DOHH2 (cell line): ENCODE data around the gene ELF1.

ENCODE experiments used
- H3F3A ChIP-seq: fragments of 200-600 bp; sonication (generic), shearing (Covaris generic); 2 replicates; pipeline ENCODE4 v1.6.0; 2016; ENCODE audit warnings: antibody characterized with exemption, mild to moderate bottlenecking; ENCODE audit not compliant: control insufficient read depth, insufficient read depth
- H3K27ac ChIP-seq: fragments of 200-600 bp; sonication (generic); 2 replicates; pipeline ENCODE4 v1.5.1; 2014; ENCODE audit warnings: low read depth, mild to moderate bottlenecking, low read length, moderate library complexity
- H3K27me3 ChIP-seq: fragments of 200-600 bp; sonication (generic); 2 replicates; pipeline ENCODE4 v1.6.1; 2014; ENCODE audit warnings: mild to moderate bottlenecking, low read length, mixed read lengths; ENCODE audit not compliant: control insufficient read depth
- H3K36me3 ChIP-seq: fragments of 200-600 bp; sonication (generic); 2 replicates; pipeline ENCODE4 v1.6.1; 2014; ENCODE audit warnings: mild to moderate bottlenecking, low read length, moderate library complexity, mixed read lengths; ENCODE audit not compliant: control insufficient read depth
- H3K4me1 ChIP-seq: fragments of 200-600 bp; sonication (generic); 2 replicates; pipeline ENCODE4 v1.6.1; 2014; ENCODE audit warnings: mild to moderate bottlenecking, low read length, mixed read lengths; ENCODE audit not compliant: control insufficient read depth
- H3K4me2 ChIP-seq: fragments of 200-600 bp; sonication (generic); 2 replicates; pipeline ENCODE4 v1.6.0; 2014; ENCODE audit warnings: mild to moderate bottlenecking, low read length, moderate library complexity
- H3K4me3 ChIP-seq: fragments of 200-600 bp; sonication (generic); 2 replicates; pipeline ENCODE4 v1.5.1; 2014; ENCODE audit warnings: mild to moderate bottlenecking, low read length, mixed read lengths
- H3K79me2 ChIP-seq: fragments of 200-600 bp; sonication (generic); 2 replicates; pipeline ENCODE4 v1.6.1; 2014; ENCODE audit warnings: mild to moderate bottlenecking, low read length, mixed read lengths; ENCODE audit not compliant: control insufficient read depth
- H3K9me2 ChIP-seq: fragments of 200-600 bp; sonication (generic); replicated peaks from 2 replicates; pipeline ENCODE4 v1.6.1; 2014; ENCODE audit warnings: mild to moderate bottlenecking, low read length, mixed read lengths; ENCODE audit not compliant: control insufficient read depth
- H3K9me3 ChIP-seq: fragments of 200-600 bp; sonication (generic); 2 replicates; pipeline ENCODE4 v1.6.1; 2014; ENCODE audit warnings: antibody characterized with exemption, low read length, mixed read lengths; ENCODE audit not compliant: control insufficient read depth, insufficient read depth
- H4K20me1 ChIP-seq: fragments of 200-600 bp; sonication (generic); 2 replicates; pipeline ENCODE4 v1.6.0; 2014; ENCODE audit warnings: low read depth, mild to moderate bottlenecking, antibody characterized with exemption, low read length, moderate library complexity; ENCODE audit not compliant: control insufficient read depth, insufficient read depth
- EZH2phosphoT487 ChIP-seq: fragments of 200-600 bp; sonication (generic); IDR thresholded peaks from 2 replicates; pipeline ENCODE4 v1.6.1; 2017; ENCODE audit warnings: borderline replicate concordance, mild to moderate bottlenecking, antibody characterized with exemption, low read length, moderate library complexity, mixed read lengths
- TF ChIP-seq, protein P1 (sequence below): fragments of 200-600 bp; sonication (generic); IDR thresholded peaks from one replicate; pipeline ENCODE4 v1.5.1; 2014; ENCODE audit warnings: antibody characterized with exemption, mild to moderate bottlenecking, low read depth, low read length; ENCODE audit not compliant: poor library complexity, severe bottlenecking

ELF1 gene

DNA sequence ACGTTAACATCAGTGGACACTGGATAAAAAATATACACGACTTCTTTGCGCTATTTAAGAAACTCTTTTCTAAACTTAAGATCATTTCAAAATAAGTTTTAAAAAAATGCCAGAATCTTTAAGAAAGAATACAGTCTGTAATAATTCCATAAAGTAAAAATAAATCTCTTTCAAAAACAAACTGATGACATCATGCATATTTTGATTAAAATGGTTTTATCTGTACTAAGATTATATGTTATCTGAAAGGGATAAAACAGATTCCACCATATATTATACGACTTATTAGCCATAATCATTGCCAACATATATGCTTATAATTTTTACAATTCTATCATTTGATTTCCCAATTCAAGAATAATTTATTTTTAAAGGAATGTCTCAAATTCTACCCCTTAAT lies 15.3 kb upstream of the ELF1 start:
- no peaks in the 10 kb centered on the region for H3K9me3 ChIP-seq
- H3K79me2 ChIP-seq, result peaks cover 68% of the 10 kb centered on the region
- H3K36me3 ChIP-seq, result no peaks in the 10 kb centered on the region
- H3K27ac ChIP-seq, result no peak overlapping the region
- H3K4me2 ChIP-seq, result no peak overlapping the region
- H3K27me3 ChIP-seq, result no peaks in the 10 kb centered on the region
- peaks cover 22% of the 10 kb centered on the region for H3K4me1 ChIP-seq
- no peaks in the 10 kb centered on the region for H4K20me1 ChIP-seq
- no peak overlapping the region for H3K4me3 ChIP-seq
- H3F3A ChIP-seq, result 0 out of 2 replicates have a peak, but pooled peaks cover 2% of the 10 kb centered on the region
- H3K9me2 ChIP-seq, result no peaks in the 10 kb centered on the region
- TF ChIP-seq, protein P1, sequence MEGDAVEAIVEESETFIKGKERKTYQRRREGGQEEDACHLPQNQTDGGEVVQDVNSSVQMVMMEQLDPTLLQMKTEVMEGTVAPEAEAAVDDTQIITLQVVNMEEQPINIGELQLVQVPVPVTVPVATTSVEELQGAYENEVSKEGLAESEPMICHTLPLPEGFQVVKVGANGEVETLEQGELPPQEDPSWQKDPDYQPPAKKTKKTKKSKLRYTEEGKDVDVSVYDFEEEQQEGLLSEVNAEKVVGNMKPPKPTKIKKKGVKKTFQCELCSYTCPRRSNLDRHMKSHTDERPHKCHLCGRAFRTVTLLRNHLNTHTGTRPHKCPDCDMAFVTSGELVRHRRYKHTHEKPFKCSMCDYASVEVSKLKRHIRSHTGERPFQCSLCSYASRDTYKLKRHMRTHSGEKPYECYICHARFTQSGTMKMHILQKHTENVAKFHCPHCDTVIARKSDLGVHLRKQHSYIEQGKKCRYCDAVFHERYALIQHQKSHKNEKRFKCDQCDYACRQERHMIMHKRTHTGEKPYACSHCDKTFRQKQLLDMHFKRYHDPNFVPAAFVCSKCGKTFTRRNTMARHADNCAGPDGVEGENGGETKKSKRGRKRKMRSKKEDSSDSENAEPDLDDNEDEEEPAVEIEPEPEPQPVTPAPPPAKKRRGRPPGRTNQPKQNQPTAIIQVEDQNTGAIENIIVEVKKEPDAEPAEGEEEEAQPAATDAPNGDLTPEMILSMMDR, result no peak
- TF ChIP-seq EZH2phosphoT487, result no peak

DNA sequence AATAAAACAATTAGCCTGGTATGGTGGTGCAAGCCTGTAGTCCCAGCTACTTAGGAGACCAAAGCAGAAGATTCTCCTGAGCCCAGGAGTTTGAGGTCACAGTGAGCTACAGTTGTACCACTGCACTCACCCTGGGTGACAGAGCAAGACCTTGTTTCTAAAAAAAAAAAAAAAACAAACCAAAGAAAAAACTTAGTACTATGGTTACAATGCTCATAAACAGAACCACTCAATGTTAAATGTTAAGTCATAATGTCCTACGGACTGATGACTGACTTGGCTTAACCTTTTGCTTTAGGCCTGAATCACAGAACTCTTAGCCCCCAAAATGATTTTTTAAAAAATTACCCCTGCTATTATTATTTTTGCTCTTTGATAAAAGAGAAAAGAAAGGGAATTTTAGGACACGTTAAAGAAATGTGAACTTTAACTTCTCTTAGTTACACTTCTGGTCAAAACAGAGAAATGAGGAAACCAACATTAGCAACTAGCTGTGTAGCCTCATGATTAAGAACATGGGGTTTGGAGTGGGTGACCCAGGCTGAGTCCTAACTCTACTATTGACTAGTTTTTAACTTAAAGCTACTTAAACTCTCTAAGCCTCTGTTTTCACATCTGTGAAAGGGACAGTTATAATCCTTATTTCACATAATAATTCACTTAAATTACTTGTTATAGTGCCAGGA lies 13.7 kb upstream of the ELF1 start:
- Histone ChIP-seq H3K9me2 (no peaks in the 10 kb centered on the region), H4K20me1 (no peaks in the 10 kb centered on the region), H3K4me2 (no peak overlapping the region), H3F3A (0 out of 2 replicates have a peak, but pooled peaks cover 2% of the 10 kb centered on the region), H3K9me3 (no peaks in the 10 kb centered on the region), H3K4me3 (no peak overlapping the region), H3K79me2 (peaks cover 68% of the 10 kb centered on the region), H3K27me3 (no peaks in the 10 kb centered on the region), H3K4me1 (peaks cover 28% of the 10 kb centered on the region), H3K27ac (no peak overlapping the region), H3K36me3 (no peaks in the 10 kb centered on the region)
- TF ChIP-seq, protein P1, result no peak
- no peak for TF ChIP-seq EZH2phosphoT487

DNA sequence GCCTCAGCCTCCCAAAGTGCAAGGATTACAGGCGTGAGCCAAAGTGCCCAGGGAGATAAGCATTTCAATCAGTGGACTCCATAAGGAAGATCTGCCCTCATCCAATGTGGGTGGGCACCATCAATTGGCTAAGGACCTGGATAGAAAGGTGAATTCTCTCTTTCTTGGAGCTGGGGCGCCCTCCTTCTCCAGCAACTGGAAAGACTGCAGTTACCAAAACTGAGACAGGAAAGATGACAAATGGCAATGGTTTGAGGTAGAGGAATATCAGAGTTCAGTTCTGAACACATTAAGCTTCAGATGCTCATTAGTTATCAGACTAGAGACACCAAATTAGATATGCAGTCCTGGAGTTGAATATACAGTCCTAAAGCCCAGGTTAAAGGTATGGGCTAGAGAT lies 10.5 kb upstream of the ELF1 start:
- Histone ChIP-seq H3K4me3 (no peak overlapping the region), H3K9me3 (no peaks in the 10 kb centered on the region), H3K4me1 (peaks cover 38% of the 10 kb centered on the region), H4K20me1 (no peaks in the 10 kb centered on the region), H3K4me2 (no peak overlapping the region), H3K27me3 (no peaks in the 10 kb centered on the region), H3K27ac (no peak overlapping the region), H3K79me2 (peaks cover 78% of the 10 kb centered on the region), H3K36me3 (peaks cover 8% of the 10 kb centered on the region), H3F3A (0 out of 2 replicates have a peak, but pooled peaks cover 2% of the 10 kb centered on the region), H3K9me2 (no peaks in the 10 kb centered on the region)
- TF ChIP-seq, protein P1, result peak; percentile 52
- TF ChIP-seq EZH2phosphoT487, result no peak
